Caco-2 (cell line): Measurements from ENCODE around the gene GTF2I. TPM values are rescaled to one million over a fixed set of nuclear protein-coding genes. Genes with fewer than 3 reads are reported as not detected.
A peak's percentile ranks its signal among the peaks of the same experiment; 100 is the strongest.

ENCODE experiments used
- BruUV-seq: library from RNA; stranded (reverse); fragments of 400-500 nt; replicated peaks from 2 replicates; lab custom pipeline; 2021; lab: Mats Ljungman, UMichigan
- CTCF ChIA-PET: fragments of 300-600 bp; sonication (Branson Sonifier 250); formaldehyde crosslinking; loops from one replicate; lab custom pipeline; 2022; ENCODE audit warnings: antibody characterized with exemption; lab: Charles Lee
- POLR2A ChIA-PET: fragments of 300-600 bp; sonication (Branson Sonifier 250); formaldehyde crosslinking; loops from one replicate; lab custom pipeline; 2022; ENCODE audit warnings: antibody characterized with exemption; lab: Charles Lee
- DNase-seq, 2 experiments: peaks; one replicate each; pipeline versions ENCODE4 v3.0.0 to v3.0.0-alpha.2; 2020 to 2022
- H3K27me3 ChIP-seq: replicated peaks from 2 replicates; pipeline ENCODE4 v1.6.0; 2011; ENCODE audit warnings: low read length; ENCODE audit not compliant: control insufficient read depth, insufficient read depth
- H3K36me3 ChIP-seq: 2 replicates; pipeline ENCODE4 v1.5.1; 2011; ENCODE audit warnings: low read length; ENCODE audit not compliant: control insufficient read depth, insufficient read depth
- H3K4me1 ChIP-seq: fragments of 250-450 bp; sonication (Bioruptor Pico); 2 replicates; pipeline ENCODE4 v1.5.1; 2020; ENCODE audit warnings: mild to moderate bottlenecking
- H3K4me3 ChIP-seq: 2 replicates; pipeline ENCODE4 v1.5.1; 2011; ENCODE audit warnings: low read depth, mild to moderate bottlenecking, control low read depth, low read length
- H3K9me3 ChIP-seq: fragments of 250-450 bp; sonication (Bioruptor Pico); 2 replicates; pipeline ENCODE4 v1.5.1; 2020; ENCODE audit warnings: mild to moderate bottlenecking, moderate library complexity
- H3K27ac Mint-ChIP-seq: one replicate; pipeline ENCODE4 v1.8.0; 2022; ENCODE audit warnings: mixed read lengths; ENCODE audit not compliant: unreplicated experiment
- H3K27me3 Mint-ChIP-seq: one replicate; pipeline ENCODE4 v1.8.0; 2022; ENCODE audit warnings: mixed read lengths; ENCODE audit not compliant: insufficient read depth, unreplicated experiment
- H3K36me3 Mint-ChIP-seq: one replicate; pipeline ENCODE4 v1.8.0; 2022; ENCODE audit warnings: mild to moderate bottlenecking, mixed read lengths; ENCODE audit not compliant: insufficient read depth, unreplicated experiment
- H3K4me1 Mint-ChIP-seq: one replicate; pipeline ENCODE4 v1.8.0; 2022; ENCODE audit warnings: low read depth, mixed read lengths; ENCODE audit not compliant: unreplicated experiment
- H3K4me3 Mint-ChIP-seq: one replicate; pipeline ENCODE4 v1.8.0; 2022; ENCODE audit warnings: mild to moderate bottlenecking, moderate library complexity, mixed read lengths; ENCODE audit not compliant: unreplicated experiment
- H3K9me3 Mint-ChIP-seq: one replicate; pipeline ENCODE4 v1.8.0; 2022; ENCODE audit warnings: mixed read lengths; ENCODE audit not compliant: unreplicated experiment
- CTCF ChIP-seq, 2 experiments: fragments of 200-600 bp in 1 of 2; IDR thresholded peaks; 1 replicate in 1 of 2; 2 replicates in 1 of 2; pipeline versions ENCODE4 v1.5.1 to v1.8.0; 2011 to 2022; ENCODE audit warnings: antibody characterized with exemption in 1 of 2, control low read depth in 1 of 2, inconsistent platforms in 1 of 2, low read depth in 1 of 2, low read length in 1 of 2, mild to moderate bottlenecking in 1 of 2, moderate library complexity in 1 of 2; ENCODE audit not compliant: insufficient read depth in 1 of 2, severe bottlenecking in 1 of 2, unreplicated experiment in 1 of 2
- intact Hi-C: fragments of 100-400 bp; cut with micrococcal nuclease; formaldehyde crosslinking; loops from one replicate; pipeline ENCODE4 v1.10.0; 2022; ENCODE audit not compliant: unreplicated experiment
- total RNA-seq: library from RNA; stranded (reverse); gene quantifications from 2 replicates; pipeline ENCODE4 v1.2.3, GENCODE V29; 2022

Gene GTF2I
- total RNA-seq, 1 experiment from 2014 or later, result 252 TPM

- no peaks in the 10 kb centered on the region for H3K27me3 Mint-ChIP-seq
- Histone ChIP-seq H3K27me3 (no peaks in the 10 kb centered on the region), H3K4me3 (no peak overlapping the region), H3K36me3 (no peaks in the 10 kb centered on the region), H3K4me1 (no peaks in the 10 kb centered on the region; the same call in 1 of the 2 replicates), H3K9me3 (no peaks in the 10 kb centered on the region)
- TF ChIP-seq CTCF (IDR thresholded peaks at IDR 0.05; ENCODE audit: insufficient read depth in 1 of 2, low read depth in 1 of 2, low read length in 1 of 2, severe bottlenecking in 1 of 2, unreplicated experiment in 1 of 2), result no peak
- no TSS peak for BruUV-seq
- intact Hi-C loops, result no loop called here
- CTCF ChIA-PET, result interaction anchor here (0.6 kb wide), 1 partner anchor 37 kb away, joined by 5 read pairs; no protein-coding TSS in a partner anchor
- no peaks in the 10 kb centered on the region for H3K36me3 Mint-ChIP-seq
- no peak for DNase-seq
- POLR2A ChIA-PET, result no interaction called here
- H3K4me3 Mint-ChIP-seq, result no peak overlapping the region
- peak overlapping the region; percentile 39 for H3K27ac Mint-ChIP-seq
- no peaks in the 10 kb centered on the region for H3K4me1 Mint-ChIP-seq
- H3K9me3 Mint-ChIP-seq, result no peaks in the 10 kb centered on the region
Observed at GRCh38 chr7:74627661-74628411, 29.7 kb upstream of the GTF2I start.

DNA sequence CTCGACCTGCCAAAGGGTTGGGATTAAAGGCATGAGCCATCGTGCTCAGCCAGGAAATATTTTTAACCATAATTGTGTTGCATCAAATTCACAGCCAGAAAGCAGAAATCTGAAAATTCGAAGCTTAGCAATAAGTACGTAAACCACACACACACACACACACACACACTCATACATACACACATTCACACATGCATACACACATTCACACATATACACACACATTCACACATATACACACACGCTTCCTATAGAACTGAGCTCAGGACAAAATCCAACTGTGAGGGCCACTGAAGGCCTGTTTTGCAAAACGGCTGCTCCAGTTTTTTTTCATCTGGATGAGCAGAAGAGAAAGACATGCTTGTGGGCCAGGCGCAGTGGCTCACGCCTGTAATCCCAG lies 25.0 kb upstream of the GTF2I start:
- H3K4me1 ChIP-seq, result peaks cover 20% of the 10 kb centered on the region
- H3K27me3 Mint-ChIP-seq, result no peaks in the 10 kb centered on the region
- no peak overlapping the region for H3K4me3 Mint-ChIP-seq
- H3K36me3 ChIP-seq, result no peaks in the 10 kb centered on the region
- POLR2A ChIA-PET, result interaction anchor here (0.7 kb wide), 1 partner anchor 25 kb away, joined by 6 read pairs; the partner anchor contains the start of gene GTF2I
- intact Hi-C loops, result no loop called here
- H3K9me3 Mint-ChIP-seq, result no peaks in the 10 kb centered on the region
- BruUV-seq, result no TSS peak
- H3K36me3 Mint-ChIP-seq, result no peaks in the 10 kb centered on the region
- DNase-seq, result no peak
- H3K27me3 ChIP-seq, result no peaks in the 10 kb centered on the region
- H3K4me3 ChIP-seq, result no peak overlapping the region
- CTCF ChIA-PET, result interaction anchor here (0.6 kb wide), 2 partner anchors 28 to 565 kb away, joined by 5 to 6 read pairs; no protein-coding TSS in a partner anchor
- H3K9me3 ChIP-seq, result no peaks in the 10 kb centered on the region
- no peak overlapping the region for H3K27ac Mint-ChIP-seq
- peaks cover 7% of the 10 kb centered on the region for H3K4me1 Mint-ChIP-seq
- TF ChIP-seq CTCF (IDR thresholded peaks at IDR 0.05; ENCODE audit: insufficient read depth in 1 of 2, low read depth in 1 of 2, low read length in 1 of 2, severe bottlenecking in 1 of 2, unreplicated experiment in 1 of 2), result no peak

DNA sequence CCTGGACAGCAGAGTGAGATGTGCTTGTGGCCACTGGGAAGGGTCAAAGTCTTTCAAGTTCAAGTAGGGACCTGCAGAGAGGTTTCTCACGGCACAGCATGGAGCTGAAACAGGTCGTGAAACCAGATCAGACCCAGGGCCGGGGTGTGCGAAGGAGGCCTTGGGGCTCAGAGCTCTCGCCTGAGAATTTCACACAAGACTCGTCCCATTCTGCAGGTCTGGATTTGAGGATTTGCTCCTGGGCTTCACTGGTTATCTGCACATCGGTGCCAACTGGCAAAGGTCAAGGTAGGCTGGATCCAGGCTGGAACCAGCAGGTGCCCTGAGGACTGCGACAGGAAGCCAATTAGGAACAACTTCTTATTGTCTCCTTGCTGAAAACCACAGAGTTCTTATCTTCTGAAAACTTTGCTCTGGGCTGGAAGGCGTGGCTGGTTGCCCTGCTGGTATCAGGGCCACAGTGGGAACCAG lies 24.0 kb upstream of the GTF2I start:
- H3K27me3 Mint-ChIP-seq, result no peaks in the 10 kb centered on the region
- no peak for TF ChIP-seq CTCF (IDR thresholded peaks at IDR 0.05; ENCODE audit: insufficient read depth in 1 of 2, low read depth in 1 of 2, low read length in 1 of 2, severe bottlenecking in 1 of 2, unreplicated experiment in 1 of 2)
- CTCF ChIA-PET, result interaction anchor here (0.7 kb wide), 1 partner anchor 413 kb away, joined by 3 read pairs; no protein-coding TSS in a partner anchor

More for the DNA sequence above, 24.0 kb upstream of the GTF2I start:
- no peaks in the 10 kb centered on the region for H3K9me3 ChIP-seq
- H3K27me3 ChIP-seq, result no peaks in the 10 kb centered on the region
- Mint-ChIP-seq H3K27ac (no peak overlapping the region), H3K36me3 (no peaks in the 10 kb centered on the region), H3K4me1 (peaks cover 7% of the 10 kb centered on the region), H3K4me3 (no peak overlapping the region), H3K9me3 (no peaks in the 10 kb centered on the region)
- POLR2A ChIA-PET, result no interaction called here
- no peaks in the 10 kb centered on the region for H3K36me3 ChIP-seq
- BruUV-seq, result no TSS peak
- intact Hi-C loops, result no loop called here
- no peak overlapping the region for H3K4me3 ChIP-seq
- no peak for DNase-seq
- peaks cover 20% of the 10 kb centered on the region for H3K4me1 ChIP-seq
